ENCODE data around the gene CLEC16A. TPM values are rescaled to one million over a fixed set of nuclear protein-coding genes. Genes with fewer than 3 reads are reported as not detected.

The CLEC16A gene
- total and polyA plus RNA-seq, 9 of the 15 experiments (the other 6 are each of a cell fraction or from before 2014, with no cell fraction given): 1.00 to 22.3 (median 10.0) TPM

GRCh38 chr16:11133344-11133943 lies 189.1 kb downstream of the CLEC16A start (continued):
- TF ChIP-seq CREB1 (IDR thresholded peaks at IDR 0.05): no peak
- no peak for TF ChIP-seq CREB1 (CRISPR knock-in tag; IDR thresholded peaks at IDR 0.05)
- peak; percentile 28; the same call in 1 of the 2 replicates for TF ChIP-seq KLF16 (IDR thresholded peaks at IDR 0.05)
- TF ChIP-seq LEF1 (IDR thresholded peaks at IDR 0.05): peak; percentile 82
- 0 out of 2 replicates have a peak, but pooled peaks have one; percentile 15 for TF ChIP-seq FOXM1 (IDR thresholded peaks at IDR 0.05; ENCODE audit: low read depth)
- no peak for TF ChIP-seq FOXM1 (CRISPR knock-in tag; IDR thresholded peaks at IDR 0.05; ENCODE audit: low read depth)
- peak in 1 of 2 experiments; percentile 26; a peak in 1 of 4 replicates for TF ChIP-seq MAZ (CRISPR knock-in tag; conservative IDR thresholded peaks at IDR 0.05 in 1 of 2, IDR thresholded peaks at IDR 0.05 in 1 of 2)
- TF ChIP-seq MGA (IDR thresholded peaks at IDR 0.05): no peak
- peak; percentile 85 for TF ChIP-seq SOX6 (IDR thresholded peaks at IDR 0.05)
- TF ChIP-seq FOSL1 (tag; conservative IDR thresholded peaks at IDR 0.05): peak; percentile 96
- no peak for TF ChIP-seq HMG20B (CRISPR knock-in tag; IDR thresholded peaks at IDR 0.05)
- peak; percentile 54; the same call in 1 of the 2 replicates for TF ChIP-seq MITF (IDR thresholded peaks at IDR 0.05)
- peak in 1 of 2 experiments; percentile 78; a peak in 1 of 4 replicates for TF ChIP-seq FOXK2 (conservative IDR thresholded peaks at IDR 0.05 in 1 of 2, IDR thresholded peaks at IDR 0.05 in 1 of 2; ENCODE audit: low read depth in 2 of 2)
- TF ChIP-seq TCF7 (IDR thresholded peaks at IDR 0.05; ENCODE audit: borderline replicate concordance): no peak
- TF ChIP-seq L3MBTL2 (IDR thresholded peaks at IDR 0.05): peak; percentile 71

All from K562 (cell line).